Inflammatory macrophage treated with lipopolysaccharide for 4 hours (primary cell): Measurements from ENCODE around the gene ITPR2.
"Not testable (repeated sequence)": the region's sequence is repeated elsewhere in the genome, so short reads cannot be mapped to it uniquely, and the experiment has no call there.

Source experiments
- DNase-seq: peaks from one replicate; pipeline ENCODE4 v3.0.0-alpha.2; 2020

Gene ITPR2

DNA sequence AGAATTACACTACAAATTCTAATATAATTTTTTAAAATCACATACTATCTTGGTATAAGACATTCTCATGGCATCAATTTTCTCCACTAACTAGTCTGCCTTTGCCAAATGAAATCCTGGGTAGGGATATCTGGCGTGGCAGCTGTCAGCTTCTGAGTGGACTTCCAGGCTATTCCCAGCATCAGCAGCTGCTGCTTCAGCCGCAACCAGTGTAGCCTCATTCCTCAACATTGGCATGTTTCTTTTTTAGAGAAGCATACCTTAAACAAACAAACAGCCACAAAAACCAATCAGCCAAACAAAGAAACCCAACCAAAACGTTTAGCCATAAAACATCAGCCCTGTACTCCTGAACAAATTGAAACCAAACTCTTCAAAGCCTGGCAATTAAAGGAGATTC lies 401.8 kb downstream of the ITPR2 start:
- no peak for DNase-seq

DNA sequence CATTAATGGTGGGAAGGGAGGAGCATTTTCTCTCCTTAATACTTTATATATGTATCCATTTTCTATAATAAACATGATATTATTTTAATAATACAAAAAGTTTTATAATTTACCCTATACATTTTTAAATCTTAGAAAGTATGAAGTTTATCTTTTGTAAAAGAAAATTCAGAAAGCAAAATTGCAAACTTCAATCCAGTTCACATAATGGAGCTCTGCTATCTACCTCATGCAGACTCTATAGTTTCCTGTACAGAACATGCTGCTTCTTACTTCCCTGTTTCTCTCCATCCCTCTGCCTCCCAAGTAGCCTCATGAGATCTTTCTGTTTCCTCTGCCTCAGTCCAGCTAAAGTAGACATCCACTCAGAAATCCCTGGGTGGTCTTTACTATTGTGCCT lies 402.4 kb downstream of the ITPR2 start:
- not testable (repeated sequence) for DNase-seq

DNA sequence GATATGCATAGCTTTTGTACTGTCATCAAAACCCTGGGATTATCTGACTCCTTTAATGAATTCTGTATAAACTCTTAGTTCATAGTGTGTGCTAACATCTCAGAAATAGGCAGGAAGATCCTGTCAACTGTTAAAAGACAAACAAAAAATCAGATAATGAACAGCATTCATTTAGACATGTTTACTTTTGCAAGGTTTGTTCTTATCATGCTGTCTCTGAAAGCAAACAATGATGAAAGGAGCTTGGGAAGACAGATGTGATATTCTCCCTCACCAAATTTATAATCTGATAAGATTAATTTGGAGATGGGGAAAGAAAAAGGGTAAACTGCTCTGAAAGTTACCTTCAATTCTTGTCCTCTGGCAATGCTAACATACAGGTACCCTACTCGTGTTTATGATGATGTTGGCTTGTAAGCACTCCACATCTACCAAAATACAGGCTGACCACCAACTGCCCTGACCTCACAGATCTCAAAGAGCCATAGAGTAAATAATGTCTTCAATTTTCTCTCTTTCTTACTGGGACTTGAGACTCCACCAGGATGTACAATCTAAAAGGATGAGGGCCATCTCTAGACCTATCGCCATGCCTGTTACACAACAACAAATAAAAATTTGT lies 403.8 kb downstream of the ITPR2 start:
- no peak for DNase-seq

DNA sequence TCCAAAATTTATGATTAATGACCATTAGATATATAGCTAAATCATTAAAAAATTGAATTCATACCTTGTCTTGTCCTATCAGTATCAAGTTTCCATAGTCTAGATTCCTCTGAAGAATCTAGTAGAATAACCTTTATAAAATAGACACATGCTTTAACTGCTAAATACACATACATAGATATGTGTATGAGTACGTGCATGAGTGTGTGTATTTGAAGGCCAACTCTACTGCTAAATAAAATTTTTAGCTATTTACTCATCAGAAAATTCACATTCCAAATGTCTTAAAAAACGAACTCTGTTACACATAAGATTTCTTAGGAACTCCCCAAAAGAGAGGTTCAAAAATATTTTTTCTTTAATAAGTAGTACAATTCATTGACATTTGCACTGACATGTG lies 404.6 kb downstream of the ITPR2 start:
- DNase-seq = no peak

DNA sequence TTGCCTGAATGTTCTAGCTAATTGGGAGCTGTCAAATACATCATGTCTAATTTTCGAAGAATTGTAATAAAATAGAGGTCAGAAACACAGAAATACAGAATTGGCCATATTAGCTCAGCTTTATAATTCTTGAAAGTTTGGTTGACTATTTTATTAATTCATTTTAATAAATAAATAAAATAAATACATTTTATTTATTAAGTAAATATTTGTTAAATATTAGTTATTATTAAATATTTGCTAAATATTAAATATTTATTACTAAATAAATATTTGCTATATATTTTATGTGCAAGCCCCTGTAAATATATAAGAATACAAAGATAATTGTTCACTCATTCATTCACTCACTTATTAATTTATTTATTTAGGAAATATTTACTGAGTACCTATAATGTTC lies 406.3 kb downstream of the ITPR2 start:
- DNase-seq = no peak

DNA sequence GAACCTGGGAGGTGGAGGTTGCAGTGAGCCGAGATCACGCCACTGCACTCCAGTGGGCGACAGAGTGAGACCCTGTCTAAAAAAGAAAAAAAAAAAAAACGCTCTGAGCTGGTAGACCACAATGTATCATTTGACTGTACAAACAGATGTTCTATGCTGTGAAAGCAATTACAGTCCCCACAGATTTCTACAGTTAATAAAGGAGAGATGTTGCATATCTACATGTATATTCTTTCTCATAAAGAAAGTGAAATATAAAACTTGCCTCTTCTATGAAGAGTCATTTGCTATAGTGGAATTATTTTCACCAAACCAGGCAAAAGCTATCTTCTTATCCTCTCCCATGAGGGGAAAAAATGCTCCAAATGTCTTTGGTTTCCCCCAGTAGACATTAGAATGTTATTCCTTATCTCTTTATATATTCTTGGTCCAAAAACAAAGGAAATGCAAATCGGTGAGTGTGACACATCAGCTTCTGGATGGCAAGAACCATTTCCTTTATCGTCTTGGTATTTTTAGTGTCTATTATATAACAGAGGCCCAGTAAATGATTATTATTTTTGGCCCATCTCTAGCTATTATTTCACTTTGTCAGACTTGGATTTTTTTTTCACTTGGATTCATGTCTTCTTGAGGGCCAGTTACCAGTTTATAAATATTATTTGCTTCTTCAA lies 407.3 kb downstream of the ITPR2 start:
- DNase-seq = no peak

DNA sequence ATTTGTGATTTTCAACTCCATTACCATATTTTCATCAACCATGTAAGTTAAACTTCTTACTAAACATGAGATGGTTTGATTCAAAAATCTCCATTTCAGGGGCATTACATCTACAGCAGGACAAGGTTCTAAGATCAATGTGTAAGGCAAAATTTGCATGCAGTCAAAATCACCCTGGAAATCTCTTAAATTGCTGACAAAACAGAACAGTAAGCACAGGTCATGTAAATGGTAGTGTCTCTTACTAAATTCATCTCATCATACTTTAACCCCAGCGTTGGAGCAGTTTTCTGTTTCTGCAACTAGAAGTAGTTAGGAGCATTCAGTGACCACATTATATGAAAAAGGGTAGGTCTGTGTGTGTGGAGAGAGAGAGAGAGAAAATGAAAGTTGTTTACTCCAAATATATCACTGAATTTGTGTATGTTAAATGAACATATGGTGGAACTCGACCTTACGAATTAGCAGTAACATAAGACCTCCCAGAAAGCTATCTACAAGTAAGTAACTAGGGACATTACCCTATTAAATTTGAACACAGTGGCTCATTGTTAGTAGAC lies 410.1 kb downstream of the ITPR2 start:
- DNase-seq = no peak

DNA sequence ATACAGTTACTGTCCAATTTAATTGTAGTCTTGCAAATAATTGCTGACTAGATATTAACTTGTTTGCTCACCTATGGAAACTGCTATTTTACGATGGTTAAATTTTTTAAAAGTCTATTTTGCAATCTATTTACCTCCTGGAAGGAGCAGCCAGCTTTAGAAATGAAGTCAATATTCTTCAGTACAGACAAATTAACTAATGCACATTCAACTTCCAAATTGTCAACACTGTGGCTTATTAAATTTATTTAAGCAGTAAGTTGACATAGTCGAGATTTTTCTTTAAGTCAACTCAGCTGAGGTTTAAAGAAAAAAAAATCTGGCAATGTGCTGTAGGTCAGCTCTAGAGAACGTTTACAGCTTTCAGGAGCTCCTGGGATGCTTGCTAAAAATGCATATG lies 416.4 kb downstream of the ITPR2 start:
- no peak for DNase-seq

DNA sequence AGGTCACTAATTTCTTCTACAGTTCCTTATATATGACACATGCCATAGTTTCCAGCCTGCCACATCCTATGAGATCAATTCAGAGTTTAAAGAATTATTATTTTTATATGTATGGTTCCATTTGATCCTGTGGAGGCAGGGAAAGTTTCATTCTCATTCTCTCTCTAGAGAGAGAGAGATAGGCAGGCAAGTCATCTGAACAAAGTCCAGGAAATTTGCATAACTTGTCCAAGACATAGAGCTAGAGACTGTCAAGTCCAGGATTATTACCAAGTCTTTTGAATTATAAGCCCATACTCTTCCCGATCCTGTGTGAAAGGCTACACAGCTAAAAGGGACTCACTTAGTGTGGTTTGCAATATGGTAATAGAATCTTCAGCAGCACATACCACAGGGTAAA lies 422.3 kb downstream of the ITPR2 start:
- DNase-seq = no peak

DNA sequence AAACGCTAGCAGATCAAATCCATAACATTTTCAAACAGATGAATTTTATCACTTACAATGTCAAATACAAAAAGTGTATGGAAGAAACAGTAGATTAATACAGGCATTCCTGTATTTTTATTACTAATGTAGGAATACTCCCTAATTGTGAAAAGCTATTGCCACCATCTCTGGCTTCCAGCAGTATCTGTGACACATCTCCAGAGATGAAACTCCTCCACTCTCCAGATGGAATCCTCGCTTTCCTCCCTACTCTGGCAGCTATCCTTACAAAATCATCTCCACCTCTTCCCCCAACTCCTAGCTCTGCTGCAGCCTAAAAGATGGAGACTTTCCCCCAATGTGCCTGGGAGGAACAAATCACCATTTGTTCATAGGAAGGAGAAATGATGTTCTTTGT lies 426.2 kb downstream of the ITPR2 start:
- no peak for DNase-seq

DNA sequence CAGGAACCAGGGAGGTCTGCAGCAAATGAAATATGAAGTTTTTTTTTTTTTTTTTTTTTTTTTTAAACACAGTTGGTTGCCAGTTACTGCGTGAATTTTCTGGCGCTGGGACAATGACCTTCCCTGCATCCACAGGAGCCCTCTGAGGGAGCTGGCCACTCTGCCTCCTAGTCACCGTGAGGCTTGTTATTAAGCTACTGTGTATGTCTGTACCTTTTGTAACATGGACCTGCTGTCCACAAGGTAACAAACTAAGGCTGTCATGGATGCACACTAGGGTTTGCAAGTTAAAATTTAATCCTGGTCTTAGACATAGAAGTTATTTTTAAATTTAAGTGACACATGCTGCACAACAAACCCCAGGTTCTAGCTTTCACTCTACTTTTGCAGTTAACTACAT lies 426.6 kb downstream of the ITPR2 start:
- DNase-seq = no peak

DNA sequence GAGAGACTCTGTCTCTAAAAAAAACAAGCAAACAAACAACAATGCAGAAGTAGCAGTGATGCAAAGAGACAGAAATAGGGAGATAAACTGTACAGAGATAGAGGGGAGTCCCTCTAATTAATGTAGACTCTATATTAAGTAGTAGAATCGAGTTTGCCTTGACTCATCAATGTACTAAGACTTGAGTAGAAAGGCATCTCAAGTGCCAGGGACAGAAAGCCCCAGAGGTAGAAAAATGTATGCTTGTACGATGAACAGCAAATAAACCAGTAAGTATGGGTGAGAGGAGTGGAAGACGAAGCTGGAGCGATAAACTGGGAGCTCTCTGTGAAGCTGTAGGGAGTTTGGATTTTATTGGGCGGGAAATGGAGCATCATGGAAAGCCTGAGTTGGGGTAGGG lies 429.4 kb downstream of the ITPR2 start:
- no peak for DNase-seq

DNA sequence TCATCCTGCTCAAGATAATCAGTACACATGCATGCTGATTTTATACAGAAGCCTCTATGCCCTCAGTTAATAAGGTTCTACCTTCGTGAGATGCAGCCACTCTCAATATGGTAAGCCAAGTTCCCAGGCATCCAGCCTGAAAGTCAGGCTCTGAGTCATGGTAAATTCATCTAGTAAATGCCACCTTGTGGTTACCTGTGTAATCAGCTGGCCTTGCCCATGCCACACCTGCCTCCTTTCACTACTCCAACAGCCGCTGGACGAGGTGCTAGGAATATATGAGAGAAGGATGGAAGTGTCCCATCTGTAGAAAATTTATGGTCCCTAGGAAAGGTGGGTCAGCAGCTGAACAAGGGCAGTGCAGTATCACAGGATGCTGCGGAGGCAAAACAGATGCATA lies 430.3 kb downstream of the ITPR2 start:
- no peak for DNase-seq

DNA sequence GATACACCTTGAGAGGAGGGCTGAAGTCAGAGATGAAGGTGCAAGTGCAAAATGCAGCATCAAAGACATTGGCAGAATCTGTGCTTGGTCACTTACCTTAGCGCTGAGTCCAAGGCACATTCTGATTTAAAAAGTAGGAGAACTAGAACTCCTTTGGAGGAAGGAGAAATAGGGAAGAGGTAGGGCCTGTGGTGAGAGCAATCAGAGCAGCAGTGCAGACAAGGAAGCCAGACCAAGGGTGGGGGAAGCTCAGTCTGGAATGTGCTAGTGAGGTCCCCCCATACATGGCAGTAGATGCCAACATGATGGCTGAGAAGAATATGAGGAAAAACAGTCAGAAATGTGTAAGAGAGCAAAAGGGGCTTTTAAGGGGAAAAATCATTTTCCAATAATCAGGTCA lies 431.1 kb downstream of the ITPR2 start:
- peak; percentile 28 for DNase-seq

DNA sequence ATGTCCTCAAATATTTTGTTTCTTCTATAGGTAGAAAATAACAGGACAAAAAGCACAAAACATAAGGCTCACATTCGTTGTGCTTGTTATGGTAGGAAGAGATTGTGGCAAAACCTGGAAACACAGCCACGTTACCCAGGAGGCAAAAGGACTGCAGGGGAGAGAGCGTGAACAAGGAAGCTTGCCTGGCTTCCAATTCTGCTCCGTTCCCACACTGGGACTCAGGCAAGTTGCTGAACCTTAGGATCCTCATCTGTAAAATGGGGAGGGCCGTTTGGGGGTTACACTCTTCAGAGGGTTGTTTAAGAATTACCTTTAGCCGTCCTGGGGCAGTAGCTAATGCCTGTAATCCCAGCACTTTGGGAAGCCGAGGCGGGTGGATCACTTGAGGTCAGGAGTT lies 432.4 kb downstream of the ITPR2 start:
- DNase-seq = no peak

DNA sequence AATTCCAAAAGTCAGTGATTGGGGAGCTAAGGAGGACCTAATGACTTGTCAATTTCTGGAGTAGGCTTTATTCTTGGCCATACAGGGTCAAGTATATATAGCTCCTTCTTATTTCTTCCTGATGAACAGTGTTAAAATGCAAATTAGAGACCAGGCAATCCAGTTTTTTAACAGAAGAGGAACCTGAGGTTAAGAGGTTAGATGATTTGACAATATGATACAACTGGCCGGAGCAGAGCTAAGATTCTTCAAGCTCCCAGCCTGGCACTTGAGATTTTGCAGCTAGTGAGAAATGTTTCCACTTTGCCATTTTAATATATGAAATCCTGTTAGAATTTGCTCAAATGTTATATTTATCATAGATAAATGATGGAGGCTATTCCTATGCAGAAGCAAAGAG lies 433.6 kb downstream of the ITPR2 start:
- peak; percentile 49 for DNase-seq

DNA sequence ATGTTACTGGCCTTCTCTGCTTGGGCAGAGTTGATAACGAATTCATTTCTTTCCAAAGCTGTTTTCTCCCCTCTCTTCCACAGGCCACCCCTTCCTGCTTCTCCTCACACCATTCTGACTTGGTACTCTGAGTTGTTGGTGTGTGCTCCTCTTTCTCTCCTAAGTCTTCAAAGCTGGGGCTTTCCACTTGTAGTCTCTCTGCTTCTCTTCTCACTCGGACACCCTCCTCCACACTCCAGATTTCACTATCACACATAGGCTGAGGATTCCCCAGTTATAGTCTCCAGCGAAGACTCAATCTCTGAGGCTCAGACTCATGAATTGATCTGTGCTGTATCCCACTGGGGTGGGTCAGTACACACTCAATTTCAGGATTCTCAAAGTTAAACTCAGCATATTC lies 436.6 kb downstream of the ITPR2 start:
- DNase-seq = no peak

DNA sequence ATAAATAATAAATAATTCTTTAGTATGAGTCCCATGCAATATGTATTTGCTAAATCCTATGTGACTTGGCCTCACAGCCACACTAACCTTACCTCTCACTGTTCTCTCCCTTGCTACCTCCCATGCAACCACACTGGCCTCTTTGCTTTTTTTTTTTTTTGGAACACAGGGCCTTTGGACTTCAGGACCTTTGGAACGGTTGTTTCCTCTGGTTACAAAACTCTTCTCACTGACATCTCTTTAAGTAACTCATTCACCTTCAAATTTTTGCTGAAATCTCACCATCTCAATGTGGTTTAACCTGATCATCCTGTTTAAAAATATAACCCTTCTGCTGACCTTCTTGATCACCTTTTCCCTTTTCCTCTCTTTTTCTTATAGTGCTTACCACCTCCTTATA lies 443.7 kb downstream of the ITPR2 start:
- no peak for DNase-seq

DNA sequence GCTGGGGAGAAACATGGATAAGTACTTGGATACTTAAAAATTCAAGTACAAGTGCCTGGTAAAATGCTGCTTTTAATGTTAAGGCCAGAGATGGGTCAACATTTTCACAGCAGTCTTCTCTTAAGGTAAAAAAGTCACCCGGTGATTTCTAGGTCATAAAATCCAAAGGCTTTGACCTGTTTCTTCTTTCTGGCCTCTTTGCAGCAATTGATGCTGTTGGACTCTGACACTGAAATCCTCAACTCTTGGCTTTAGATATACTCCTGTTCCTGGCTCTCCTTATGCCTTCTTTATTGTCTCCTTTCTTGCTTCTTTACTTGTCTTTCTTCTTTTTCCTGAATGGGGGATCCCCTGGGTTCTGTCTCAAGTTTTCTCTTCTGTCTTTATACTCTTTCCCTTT lies 448.5 kb downstream of the ITPR2 start:
- DNase-seq = no peak

DNA sequence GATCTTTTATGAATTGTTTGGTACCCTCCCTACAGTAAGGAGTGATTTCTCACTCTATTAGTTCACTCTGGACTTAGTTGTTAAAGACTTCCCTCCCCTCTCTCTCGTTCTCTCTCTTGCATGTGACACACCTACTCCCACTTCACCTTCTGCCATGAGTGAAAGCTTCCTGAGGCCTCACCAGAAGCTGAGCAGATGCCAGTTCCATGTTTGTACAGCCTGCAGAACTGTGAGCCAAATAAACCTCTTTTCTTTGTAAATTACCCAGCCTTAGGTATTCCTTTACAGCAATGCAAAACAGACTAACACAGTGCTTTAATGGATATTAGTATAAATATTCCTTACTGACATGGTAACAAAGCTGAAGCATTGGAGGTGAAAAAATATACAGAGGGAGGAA lies 450.0 kb downstream of the ITPR2 start:
- DNase-seq = no peak

DNA sequence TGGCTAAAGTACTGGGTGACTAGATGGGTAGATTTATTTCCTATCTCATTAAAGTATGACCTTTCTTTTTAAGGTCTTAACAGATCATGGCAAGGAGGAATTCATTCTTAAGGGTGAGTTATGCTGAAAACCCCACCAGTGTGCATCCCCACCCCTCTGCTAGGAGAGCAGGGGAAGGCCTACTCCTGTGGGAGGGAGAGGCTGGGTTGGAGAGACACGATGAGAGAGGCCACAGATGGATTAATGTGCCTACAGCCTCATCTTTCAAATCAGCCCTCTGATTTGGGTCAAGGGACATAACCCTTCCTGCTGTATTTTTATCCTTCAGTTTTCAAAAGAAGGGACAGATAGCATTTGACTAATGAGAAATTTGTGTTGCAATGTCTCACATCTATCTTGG lies 452.1 kb downstream of the ITPR2 start:
- no peak for DNase-seq

DNA sequence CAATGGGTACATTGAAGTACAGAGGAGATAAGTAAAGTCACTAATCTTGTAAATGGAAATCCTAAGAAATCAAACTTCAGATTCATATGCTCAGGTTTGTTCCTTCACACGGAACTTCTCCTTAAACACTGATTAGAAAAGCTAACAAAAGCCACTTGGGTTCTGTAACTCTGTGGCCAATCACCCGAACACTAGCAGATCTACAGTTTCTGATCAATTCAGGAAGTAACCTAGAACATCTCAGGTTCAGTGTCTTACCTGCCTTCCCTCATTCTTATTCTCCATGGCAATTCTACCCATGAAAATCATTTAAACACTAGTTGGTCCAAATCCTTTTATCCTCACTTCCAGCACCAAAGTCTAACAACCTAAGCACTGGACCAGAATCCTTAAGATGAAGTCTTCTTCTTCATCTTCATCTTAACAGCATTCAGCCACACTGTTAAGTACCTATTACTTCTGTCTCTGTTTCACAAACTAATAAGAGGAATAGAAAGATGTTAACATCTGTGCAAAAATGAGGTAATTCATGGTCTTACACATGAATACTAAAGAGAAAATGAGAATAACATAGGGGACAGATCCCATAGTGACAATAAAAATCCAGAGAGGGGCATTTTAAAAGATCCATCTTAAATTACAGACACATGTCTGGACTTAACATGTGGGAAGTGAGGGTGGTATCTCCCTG lies 453.1 kb downstream of the ITPR2 start:
- peak; percentile 34 for DNase-seq

DNA sequence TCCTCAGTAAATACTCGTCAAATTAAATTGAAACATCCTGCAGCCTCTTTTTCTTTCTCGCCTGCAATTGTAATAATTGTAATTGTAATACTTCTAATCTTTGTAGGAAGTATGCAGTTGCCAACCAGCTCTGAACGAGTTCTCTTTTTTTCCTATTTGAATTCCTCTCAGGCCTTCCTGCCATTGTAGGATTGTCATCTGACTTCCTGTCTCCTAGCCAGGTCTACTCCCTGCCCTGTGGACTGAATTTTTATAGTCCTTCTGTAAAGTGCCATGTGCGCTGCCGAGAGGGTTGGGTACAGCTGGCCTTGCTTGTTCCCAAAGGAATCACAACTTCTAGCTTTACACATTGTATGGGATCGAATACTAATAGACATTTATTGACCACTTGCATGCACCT lies 454.3 kb downstream of the ITPR2 start:
- DNase-seq = peak; percentile 33
